HepG2 (cell line): ENCODE results near the gene ESR2.

Source experiments
- JUNB ChIP-seq: sonication (generic); formaldehyde crosslinking; IDR thresholded peaks from 2 replicates; pipeline ENCODE4 v1.8.0; 2022; ENCODE audit warnings: missing genetic modification reagents, mild to moderate bottlenecking, borderline replicate concordance
- PAX8 ChIP-seq: sonication (generic); formaldehyde crosslinking; IDR thresholded peaks from 2 replicates; pipeline ENCODE4 v1.8.0; 2022; ENCODE audit warnings: mild to moderate bottlenecking, missing genetic modification reagents, borderline replicate concordance
- POLR2A ChIP-seq, 2 experiments: IDR thresholded peaks; 2 replicates each; pipeline ENCODE4 v1.6.1; 2011; ENCODE audit warnings: low read depth in 2 of 2, low read length in 2 of 2, mild to moderate bottlenecking in 1 of 2, moderate library complexity in 1 of 2; ENCODE audit not compliant: insufficient read depth in 1 of 2
- POLR2AphosphoS5 ChIP-seq: IDR thresholded peaks from 2 replicates; pipeline ENCODE4 v1.6.1; 2012; ENCODE audit warnings: low read depth, low read length
- PRDM4 ChIP-seq: sonication (generic); formaldehyde crosslinking; IDR thresholded peaks from 2 replicates; pipeline ENCODE4 v1.9.0; 2021; ENCODE audit warnings: missing genetic modification reagents, borderline replicate concordance
- TCF7L2 ChIP-seq: IDR thresholded peaks from 2 replicates; pipeline ENCODE4 v1.6.1; 2011; ENCODE audit warnings: mild to moderate bottlenecking, low read depth, low read length, moderate library complexity
- ZFP37 ChIP-seq: sonication (generic); formaldehyde crosslinking; IDR thresholded peaks from 2 replicates; pipeline ENCODE4 v1.4.0; 2020; ENCODE audit warnings: missing genetic modification reagents, borderline replicate concordance
- ZNF550 ChIP-seq: sonication (generic); formaldehyde crosslinking; IDR thresholded peaks from 2 replicates; pipeline ENCODE4 v1.4.0; 2020; ENCODE audit warnings: mild to moderate bottlenecking, missing genetic modification reagents, borderline replicate concordance
- TF ChIP-seq, protein P1 (sequence below): IDR thresholded peaks from 2 replicates; pipeline ENCODE4 v1.6.1; 2012; ENCODE audit warnings: low read depth, low read length, improper control_type of control experiment
- TF ChIP-seq, protein P2 (sequence below): IDR thresholded peaks from 2 replicates; pipeline ENCODE4 v1.6.1; 2016; ENCODE audit warnings: low read depth

- TF ChIP-seq PRDM4 (CRISPR knock-in tag) (no peak), TCF7L2 (no peak), ZFP37 (CRISPR knock-in tag) (no peak), JUNB (CRISPR knock-in tag) (no peak), PAX8 (CRISPR knock-in tag) (no peak), ZNF550 (CRISPR knock-in tag) (no peak), POLR2AphosphoS5 (no peak), POLR2A (IDR thresholded peaks at IDR 0.05; ENCODE audit: insufficient read depth in 1 of 2, low read depth in 2 of 2, low read length in 2 of 2) (no peak)
- TF ChIP-seq, protein P1, sequence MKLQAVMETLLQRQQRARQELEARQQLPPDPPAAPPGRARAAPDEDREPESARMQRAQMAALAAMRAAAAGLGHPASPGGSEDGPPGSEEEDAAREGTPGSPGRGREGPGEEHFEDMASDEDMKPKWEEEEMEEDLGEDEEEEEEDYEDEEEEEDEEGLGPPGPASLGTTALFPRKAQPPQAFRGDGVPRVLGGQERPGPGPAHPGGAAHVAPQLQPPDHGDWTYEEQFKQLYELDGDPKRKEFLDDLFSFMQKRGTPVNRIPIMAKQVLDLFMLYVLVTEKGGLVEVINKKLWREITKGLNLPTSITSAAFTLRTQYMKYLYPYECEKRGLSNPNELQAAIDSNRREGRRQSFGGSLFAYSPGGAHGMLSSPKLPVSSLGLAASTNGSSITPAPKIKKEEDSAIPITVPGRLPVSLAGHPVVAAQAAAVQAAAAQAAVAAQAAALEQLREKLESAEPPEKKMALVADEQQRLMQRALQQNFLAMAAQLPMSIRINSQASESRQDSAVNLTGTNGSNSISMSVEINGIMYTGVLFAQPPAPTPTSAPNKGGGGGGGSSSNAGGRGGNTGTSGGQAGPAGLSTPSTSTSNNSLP = no peak
- TF ChIP-seq, protein P2, sequence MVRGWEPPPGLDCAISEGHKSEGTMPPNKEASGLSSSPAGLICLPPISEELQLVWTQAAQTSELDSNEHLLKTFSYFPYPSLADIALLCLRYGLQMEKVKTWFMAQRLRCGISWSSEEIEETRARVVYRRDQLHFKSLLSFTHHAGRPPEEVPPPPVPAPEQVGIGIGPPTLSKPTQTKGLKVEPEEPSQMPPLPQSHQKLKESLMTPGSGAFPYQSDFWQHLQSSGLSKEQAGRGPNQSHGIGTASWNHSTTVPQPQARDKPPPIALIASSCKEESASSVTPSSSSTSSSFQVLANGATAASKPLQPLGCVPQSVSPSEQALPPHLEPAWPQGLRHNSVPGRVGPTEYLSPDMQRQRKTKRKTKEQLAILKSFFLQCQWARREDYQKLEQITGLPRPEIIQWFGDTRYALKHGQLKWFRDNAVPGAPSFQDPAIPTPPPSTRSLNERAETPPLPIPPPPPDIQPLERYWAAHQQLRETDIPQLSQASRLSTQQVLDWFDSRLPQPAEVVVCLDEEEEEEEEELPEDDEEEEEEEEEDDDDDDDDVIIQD (CRISPR knock-in tag) = no peak
Observed at GRCh38 chr14:64303471-64303917, 9.3 kb upstream of the ESR2 start.
